H1 (cell line): ENCODE results near the gene RYR3. TPM values are rescaled to one million over a fixed set of nuclear protein-coding genes. Genes with fewer than 3 reads are reported as not detected.

Experiments used
- CTCF ChIA-PET: fragments of 300-600 bp; sonication (Branson Sonifier 250); formaldehyde crosslinking; loops from one replicate; lab custom pipeline; 2021; ENCODE audit not compliant: partially characterized antibody; lab: Charles Lee
- POLR2A ChIA-PET: fragments of 300-600 bp; sonication (Branson Sonifier 250); formaldehyde crosslinking; loops from one replicate; lab custom pipeline; 2021; ENCODE audit warnings: inconsistent platforms; ENCODE audit not compliant: partially characterized antibody; lab: Charles Lee
- DNase-seq, 2 experiments: peaks; one replicate each; pipeline versions ENCODE4 v3.0.0 to v3.0.0-alpha.2; 2010 to 2022; ENCODE audit warnings: low spot score in 2 of 2, low read depth in 1 of 2, mixed read lengths in 1 of 2
- FAIRE-seq: peaks from 2 replicates; lab custom pipeline; 2011; peaks lifted over from hg19 to GRCh38; lab: Jason Lieb, UNC
- H2AFZ ChIP-seq: 2 replicates; pipeline ENCODE4 v1.8.1; 2012; ENCODE audit warnings: low read length, inconsistent platforms
- H2AK5ac ChIP-seq: 2 replicates; pipeline ENCODE4 v1.6.1; 2013; ENCODE audit warnings: low read depth, low read length
- H2BK120ac ChIP-seq: replicated peaks from 2 replicates; pipeline ENCODE3; 2013; ENCODE audit warnings: low read depth, low read length, inconsistent platforms
- H2BK12ac ChIP-seq: 2 replicates; pipeline ENCODE4 v1.6.1; 2013; ENCODE audit warnings: low read depth, low read length
- H2BK15ac ChIP-seq: 2 replicates; pipeline ENCODE4 v1.6.1; 2013; ENCODE audit warnings: low read length
- H2BK20ac ChIP-seq: 2 replicates; pipeline ENCODE4 v1.6.1; 2013; ENCODE audit warnings: low read length
- H2BK5ac ChIP-seq: 2 replicates; pipeline ENCODE4 v1.6.1; 2013; ENCODE audit warnings: low read depth, low read length
- H3K14ac ChIP-seq: 2 replicates; pipeline ENCODE4 v1.6.1; 2013; ENCODE audit warnings: inconsistent platforms; ENCODE audit not compliant: insufficient read length
- H3K18ac ChIP-seq: 2 replicates; pipeline ENCODE4 v1.6.1; 2013; ENCODE audit warnings: low read length; ENCODE audit errors: extremely low read depth
- H3K23ac ChIP-seq: 2 replicates; pipeline ENCODE4 v1.6.1; 2013; ENCODE audit warnings: inconsistent platforms; ENCODE audit not compliant: insufficient read length
- H3K23me2 ChIP-seq: 2 replicates; pipeline ENCODE4 v1.6.1; 2013; ENCODE audit warnings: low read depth, low read length
- H3K27ac ChIP-seq: 2 replicates; pipeline ENCODE4 v1.6.1; 2011; ENCODE audit warnings: low read depth, low read length, inconsistent platforms
- H3K27me3 ChIP-seq, 4 experiments: replicated peaks in 1 of 4; 1 replicate in 1 of 4; 2 replicates in 3 of 4; pipeline versions ENCODE4 v1.6.1 to v1.8.1; 2011 to 2013; ENCODE audit warnings: low read length in 3 of 4, mild to moderate bottlenecking in 3 of 4, inconsistent platforms in 2 of 4, mixed read lengths in 2 of 4, moderate library complexity in 1 of 4; ENCODE audit not compliant: control insufficient read depth in 3 of 4, insufficient read depth in 3 of 4; ENCODE audit errors: extremely low read depth in 1 of 4
- H3K36me3 ChIP-seq, 4 experiments: 2 replicates each; pipeline versions ENCODE4 v1.6.1 to v1.8.1; 2011 to 2013; ENCODE audit warnings: mild to moderate bottlenecking in 4 of 4, low read length in 3 of 4, moderate library complexity in 2 of 4, control low read depth in 1 of 4, inconsistent platforms in 1 of 4; ENCODE audit not compliant: insufficient read depth in 4 of 4, control insufficient read depth in 2 of 4
- H3K4ac ChIP-seq: replicated peaks from 2 replicates; pipeline ENCODE3; 2013; ENCODE audit warnings: low read length, low read depth, mixed read lengths, inconsistent platforms; ENCODE audit not compliant: insufficient read length
- H3K4me1 ChIP-seq, 4 experiments: replicated peaks in 1 of 4; 1 replicate in 1 of 4; 2 replicates in 3 of 4; pipeline versions ENCODE4 v1.6.1 to v1.8.1; 2011 to 2013; ENCODE audit warnings: low read length in 3 of 4, inconsistent platforms in 2 of 4, mixed read lengths in 1 of 4; ENCODE audit not compliant: insufficient read depth in 4 of 4, control insufficient read depth in 3 of 4
- H3K4me2 ChIP-seq, 2 experiments: 2 replicates each; pipeline versions ENCODE4 v1.6.1 to v1.8.1; 2011 to 2013; ENCODE audit warnings: low read depth in 2 of 2, low read length in 2 of 2, control low read depth in 1 of 2, inconsistent platforms in 1 of 2, mild to moderate bottlenecking in 1 of 2; ENCODE audit not compliant: insufficient read depth in 1 of 2
- H3K4me3 ChIP-seq, 4 experiments: fragments of 200-600, 300-600 bp in 1 of 4; sonication (generic), shearing (Covaris generic), sonication (Bioruptor Twin) in 1 of 4; 2 replicates each; pipeline versions ENCODE4 v1.5.1 to v1.8.1; 2011 to 2016; ENCODE audit warnings: low read length in 4 of 4, low read depth in 3 of 4, control low read depth in 2 of 4, inconsistent platforms in 2 of 4, mild to moderate bottlenecking in 2 of 4, mixed read lengths in 1 of 4, moderate library complexity in 1 of 4; ENCODE audit not compliant: insufficient read depth in 2 of 4; ENCODE audit errors: extremely low read depth in 1 of 4
- H3K56ac ChIP-seq: replicated peaks from 2 replicates; pipeline ENCODE3; 2013; ENCODE audit warnings: low read depth, mild to moderate bottlenecking, mixed read lengths, low read length, inconsistent platforms; ENCODE audit not compliant: insufficient read length
- H3K79me1 ChIP-seq: 2 replicates; pipeline ENCODE4 v1.6.1; 2013; ENCODE audit warnings: low read depth, low read length, control low read depth
- H3K79me2 ChIP-seq, 2 experiments: 2 replicates each; pipeline versions ENCODE4 v1.6.1 to v1.8.1; 2012 to 2013; ENCODE audit warnings: low read length in 2 of 2, mild to moderate bottlenecking in 2 of 2, inconsistent platforms in 1 of 2; ENCODE audit not compliant: insufficient read depth in 2 of 2, control insufficient read depth in 1 of 2
- H3K9ac ChIP-seq, 4 experiments: replicated peaks in 1 of 4; 1 replicate in 1 of 4; 2 replicates in 3 of 4; pipeline versions ENCODE4 v1.6.1 to v1.8.1; 2011 to 2013; ENCODE audit warnings: low read depth in 3 of 4, low read length in 3 of 4, control low read depth in 2 of 4, mild to moderate bottlenecking in 2 of 4, moderate library complexity in 2 of 4, inconsistent platforms in 1 of 4; ENCODE audit errors: extremely low read depth in 1 of 4
- H3K9me3 ChIP-seq, 2 experiments: 2 replicates each; pipeline versions ENCODE4 v1.6.1 to v1.8.1; 2012 to 2013; ENCODE audit warnings: mild to moderate bottlenecking in 2 of 2, moderate library complexity in 2 of 2, control low read depth in 1 of 2, inconsistent platforms in 1 of 2, low read depth in 1 of 2, low read length in 1 of 2, mixed read lengths in 1 of 2; ENCODE audit not compliant: insufficient read depth in 2 of 2
- H4K20me1 ChIP-seq, 2 experiments: replicated peaks in 1 of 2; 2 replicates each; pipeline versions ENCODE3 to v1.8.1; 2011 to 2013; ENCODE audit warnings: inconsistent platforms in 2 of 2, low read length in 2 of 2, mild to moderate bottlenecking in 1 of 2; ENCODE audit not compliant: insufficient read depth in 2 of 2, control insufficient read depth in 1 of 2
- H4K5ac ChIP-seq: 2 replicates; pipeline ENCODE4 v1.6.1; 2013; ENCODE audit warnings: low read length, low read depth, mixed read lengths, inconsistent platforms; ENCODE audit not compliant: insufficient read length
- H4K8ac ChIP-seq: 2 replicates; pipeline ENCODE4 v1.8.0; 2013; ENCODE audit warnings: mild to moderate bottlenecking, moderate library complexity, low read length, inconsistent platforms; ENCODE audit not compliant: insufficient read depth; ENCODE audit errors: extremely low read depth
- H4K91ac ChIP-seq: replicated peaks from 2 replicates; pipeline ENCODE3; 2013; ENCODE audit warnings: low read length, mixed read lengths, inconsistent platforms; ENCODE audit not compliant: insufficient read length
- ASH2L ChIP-seq: fragments of 200-600, 300-600 bp; sonication (generic); IDR thresholded peaks from one replicate; pipeline ENCODE4 v1.7.1; 2017; ENCODE audit warnings: low read length
- BRCA1 ChIP-seq: IDR thresholded peaks from 2 replicates; pipeline ENCODE4 v1.6.1; 2012; ENCODE audit warnings: low read depth, low read length, improper control_type of control experiment
- CBX8 ChIP-seq: fragments of 300-800, 300-1000 bp; sonication (generic); IDR thresholded peaks from 2 replicates; pipeline ENCODE4 v1.7.1; 2016; ENCODE audit warnings: low read depth, low read length, borderline replicate concordance
- CREB1 ChIP-seq: IDR thresholded peaks from 2 replicates; pipeline ENCODE4 v1.6.1; 2012; ENCODE audit warnings: inconsistent platforms
- EP300 ChIP-seq, 2 experiments: IDR thresholded peaks; 1 replicate in 1 of 2; 2 replicates in 1 of 2; pipeline ENCODE4 v1.6.1; 2011 to 2012; ENCODE audit warnings: low read depth in 2 of 2, low read length in 2 of 2, mild to moderate bottlenecking in 2 of 2, borderline replicate concordance in 1 of 2, inconsistent platforms in 1 of 2, moderate library complexity in 1 of 2
- GTF2F1 ChIP-seq: IDR thresholded peaks from 2 replicates; pipeline ENCODE4 v1.6.1; 2012; ENCODE audit warnings: low read depth, low read length, improper control_type of control experiment, borderline replicate concordance
- JUN ChIP-seq: IDR thresholded peaks from 2 replicates; pipeline ENCODE4 v1.6.1; 2011; ENCODE audit warnings: low read depth, mild to moderate bottlenecking, improper control_type of control experiment, low read length
- JUND ChIP-seq: IDR thresholded peaks from 2 replicates; pipeline ENCODE4 v1.6.1; 2011; ENCODE audit warnings: mild to moderate bottlenecking, improper control_type of control experiment, low read length
- MAX ChIP-seq: IDR thresholded peaks from 2 replicates; pipeline ENCODE4 v1.6.1; 2012; ENCODE audit warnings: inconsistent platforms
- POLR2A ChIP-seq, 2 experiments: IDR thresholded peaks; 1 replicate in 1 of 2; 2 replicates in 1 of 2; pipeline ENCODE4 v1.6.1; 2011; ENCODE audit warnings: low read depth in 2 of 2, low read length in 2 of 2, mild to moderate bottlenecking in 2 of 2; ENCODE audit errors: control extremely low read depth in 1 of 2
- POU5F1 ChIP-seq: IDR thresholded peaks from 2 replicates; pipeline ENCODE4 v1.6.1; 2011; ENCODE audit warnings: low read depth, mild to moderate bottlenecking, low read length, moderate library complexity
- RXRA ChIP-seq: IDR thresholded peaks from 2 replicates; pipeline ENCODE4 v1.6.1; 2011; ENCODE audit warnings: low read depth, mild to moderate bottlenecking, low read length, moderate library complexity; ENCODE audit not compliant: insufficient read depth
- SIRT6 ChIP-seq: IDR thresholded peaks from one replicate; pipeline ENCODE4 v1.7.1; 2012; ENCODE audit warnings: low read length, inconsistent platforms
- SP2 ChIP-seq: IDR thresholded peaks from 2 replicates; pipeline ENCODE4 v1.6.1; 2012; ENCODE audit warnings: mild to moderate bottlenecking, low read length, inconsistent platforms
- YY1 ChIP-seq: IDR thresholded peaks from 2 replicates; pipeline ENCODE4 v1.6.1; 2011; ENCODE audit warnings: low read depth, mild to moderate bottlenecking, low read length
- WGBS, 2 experiments: shearing (Covaris generic) in 1 of 2; methylation state at CpG; one replicate each; pipeline versions ENCODE4 v1.1.6 to v1.1.7; 2013 to 2015; ENCODE audit warnings: low lambda C conversion rate in 2 of 2, mixed read lengths in 2 of 2, inconsistent platforms in 1 of 2, low coverage in 1 of 2, missing lambda C conversion rate in 1 of 2; ENCODE audit not compliant: insufficient replicate concordance in 2 of 2, insufficient coverage in 1 of 2, insufficient read length in 1 of 2; ENCODE audit errors: extremely low coverage in 1 of 2, missing lambda C conversion rate in 1 of 2; 5-methylcytosine and 5-hydroxymethylcytosine counted together
- polyA plus RNA-seq, 7 experiments: library from polyadenylated mRNA; depleted of rRNA in 3 of 7; stranded (reverse) in 5 of 7; unstranded in 2 of 7; fragments of >200 nt in 5 of 7; fragments of 200-250 nt in 2 of 7; gene quantifications; 1 replicate in 5 of 7; 2 replicates in 1 of 7; 4 replicates in 1 of 7; pipeline versions ENCODE4 v1.2.1 to v1.2.3, GENCODE V29; 2011 to 2013; ENCODE audit warnings: missing spikeins in 2 of 7, mixed read lengths in 2 of 7
- total RNA-seq: library from RNA; stranded (reverse); fragmentation: NEBNext Ultra II Directional; extraction: Animal tissue kit (Norgen Biotek cat#: 25700); gene quantifications from 2 replicates; pipeline ENCODE4 v1.2.1, GENCODE V29; 2021

The RYR3 gene
- total and polyA plus RNA-seq, 2 of the 8 experiments (the other 6 are each of a cell fraction or from before 2014, with no cell fraction given), result 0.33 to 3.4 TPM

GRCh38 chr15:33782966-33783365, 472.2 kb downstream of the RYR3 start:
- CTCF ChIA-PET, result interaction anchor here (1.6 kb wide), 1 partner anchor 82 kb away, joined by 5 read pairs; no protein-coding TSS in a partner anchor
- TF ChIP-seq GTF2F1 (no peak), YY1 (no peak), RXRA (no peak), CBX8 (no peak), POU5F1 (no peak), POLR2A (IDR thresholded peaks at IDR 0.05; ENCODE audit: control extremely low read depth in 1 of 2, low read depth in 2 of 2, low read length in 2 of 2) (no peak), EP300 (IDR thresholded peaks at IDR 0.05; ENCODE audit: borderline replicate concordance in 1 of 2, low read depth in 2 of 2, low read length in 2 of 2) (no peak), JUND (no peak), MAX (no peak), SIRT6 (no peak), CREB1 (no peak), ASH2L (no peak), BRCA1 (no peak), JUN (no peak), SP2 (no peak)
- no peak overlapping the region for H2AK5ac ChIP-seq
- no peak overlapping the region for H3K4me2 ChIP-seq
- no peak overlapping the region for H2AFZ ChIP-seq
- no peak overlapping the region for H3K4ac ChIP-seq
- H4K8ac ChIP-seq, result no peak overlapping the region
- H2BK20ac ChIP-seq, result no peak overlapping the region
- no peaks in the 10 kb centered on the region for H4K20me1 ChIP-seq
- H4K91ac ChIP-seq, result no peak overlapping the region
- no peak overlapping the region for H3K18ac ChIP-seq
- no peaks in the 10 kb centered on the region for H3K27me3 ChIP-seq
- no peaks in the 10 kb centered on the region for H3K9me3 ChIP-seq
- H4K5ac ChIP-seq, result no peak overlapping the region
- no peak overlapping the region for H2BK15ac ChIP-seq
- no peaks in the 10 kb centered on the region for H3K79me1 ChIP-seq
- POLR2A ChIA-PET, result no interaction called here
- 83% methylated on average over 5 of the region's 5 CpGs; no CpG with 5 or more reads in 1 of the 2 experiments for WGBS, 2 experiments
- H3K14ac ChIP-seq, result no peak overlapping the region
- H3K4me3 ChIP-seq, result no peak overlapping the region
- no peaks in the 10 kb centered on the region for H3K4me1 ChIP-seq
- no peak for FAIRE-seq
- H3K23me2 ChIP-seq, result no peaks in the 10 kb centered on the region
- H3K79me2 ChIP-seq, result no peaks in the 10 kb centered on the region
- H3K56ac ChIP-seq, result no peak overlapping the region
- no peak overlapping the region for H3K9ac ChIP-seq
- H3K23ac ChIP-seq, result no peak overlapping the region
- H3K36me3 ChIP-seq, result no peaks in the 10 kb centered on the region
- no peak overlapping the region for H2BK5ac ChIP-seq
- no peak overlapping the region for H2BK120ac ChIP-seq
- no peak overlapping the region for H3K27ac ChIP-seq
- DNase-seq, result no peak
- no peak overlapping the region for H2BK12ac ChIP-seq
